LNCaP clone FGC (cell line): Measurements from ENCODE around the gene RYR3.

Experiments used
- DNase-seq: peaks from one replicate; pipeline ENCODE4 v3.0.0-alpha.2; 2011; ENCODE audit warnings: low read depth
- H3K4me3 ChIP-seq: 2 replicates; pipeline ENCODE4 v1.5.1; 2011; ENCODE audit warnings: mild to moderate bottlenecking, low read depth, low read length, control low read depth
- TF ChIP-seq, protein P1 (sequence below): IDR thresholded peaks from 2 replicates; pipeline ENCODE4 v1.5.1; 2012; ENCODE audit warnings: mild to moderate bottlenecking; ENCODE audit not compliant: control insufficient read depth, insufficient read depth; ENCODE audit errors: extremely low read depth

RYR3 gene

GRCh38 chr15:33467146-33467815 is 156.5 kb downstream of the RYR3 start:
- no peak overlapping the region for H3K4me3 ChIP-seq
- DNase-seq = no peak
- TF ChIP-seq, protein P1, sequence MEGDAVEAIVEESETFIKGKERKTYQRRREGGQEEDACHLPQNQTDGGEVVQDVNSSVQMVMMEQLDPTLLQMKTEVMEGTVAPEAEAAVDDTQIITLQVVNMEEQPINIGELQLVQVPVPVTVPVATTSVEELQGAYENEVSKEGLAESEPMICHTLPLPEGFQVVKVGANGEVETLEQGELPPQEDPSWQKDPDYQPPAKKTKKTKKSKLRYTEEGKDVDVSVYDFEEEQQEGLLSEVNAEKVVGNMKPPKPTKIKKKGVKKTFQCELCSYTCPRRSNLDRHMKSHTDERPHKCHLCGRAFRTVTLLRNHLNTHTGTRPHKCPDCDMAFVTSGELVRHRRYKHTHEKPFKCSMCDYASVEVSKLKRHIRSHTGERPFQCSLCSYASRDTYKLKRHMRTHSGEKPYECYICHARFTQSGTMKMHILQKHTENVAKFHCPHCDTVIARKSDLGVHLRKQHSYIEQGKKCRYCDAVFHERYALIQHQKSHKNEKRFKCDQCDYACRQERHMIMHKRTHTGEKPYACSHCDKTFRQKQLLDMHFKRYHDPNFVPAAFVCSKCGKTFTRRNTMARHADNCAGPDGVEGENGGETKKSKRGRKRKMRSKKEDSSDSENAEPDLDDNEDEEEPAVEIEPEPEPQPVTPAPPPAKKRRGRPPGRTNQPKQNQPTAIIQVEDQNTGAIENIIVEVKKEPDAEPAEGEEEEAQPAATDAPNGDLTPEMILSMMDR = no peak

DNA sequence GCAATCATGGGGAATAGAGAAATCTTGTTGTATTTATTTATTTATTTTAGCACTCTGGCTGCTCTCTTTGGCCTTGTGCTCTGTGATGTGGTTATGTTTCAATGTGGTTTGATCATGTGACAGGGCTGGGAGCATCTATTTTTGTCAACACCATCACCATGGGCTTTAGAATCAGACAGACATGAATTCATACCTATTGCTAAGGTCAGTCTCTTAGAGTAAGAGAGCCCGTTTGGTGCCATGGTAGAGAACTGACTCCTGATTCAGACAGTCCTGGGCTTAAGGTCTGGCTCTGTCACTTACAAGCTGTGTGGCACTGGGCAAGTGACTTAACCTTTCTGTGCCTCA is 157.0 kb downstream of the RYR3 start:
- TF ChIP-seq, protein P1 = no peak
- H3K4me3 ChIP-seq = no peak overlapping the region
- no peak for DNase-seq

GRCh38 chr15:33468740-33469139 is 158.0 kb downstream of the RYR3 start:
- TF ChIP-seq, protein P1 = no peak
- DNase-seq = no peak
- no peak overlapping the region for H3K4me3 ChIP-seq

GRCh38 chr15:33473005-33473404 is 162.2 kb downstream of the RYR3 start:
- TF ChIP-seq, protein P1 = no peak
- no peak overlapping the region for H3K4me3 ChIP-seq
- no peak for DNase-seq

DNA sequence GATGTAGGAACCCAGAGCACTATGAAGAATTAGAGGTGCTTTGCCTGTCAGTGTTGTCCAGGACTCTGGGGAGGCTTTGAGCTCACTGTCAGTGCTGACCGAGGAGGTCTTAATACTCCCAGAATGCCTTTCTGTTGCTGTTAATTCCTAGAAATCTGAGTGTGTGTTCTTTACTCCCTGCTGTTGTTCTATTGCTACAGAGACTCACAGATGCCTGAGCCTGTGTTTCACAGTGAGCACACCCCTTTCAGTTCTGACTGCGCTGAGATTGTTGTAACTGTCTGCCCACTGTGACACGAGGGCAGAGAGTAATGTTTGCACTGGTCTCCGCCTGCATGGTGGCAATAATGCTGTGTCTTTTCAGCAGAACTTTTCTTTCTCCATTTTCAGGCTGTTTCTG is 162.9 kb downstream of the RYR3 start:
- H3K4me3 ChIP-seq = no peak overlapping the region
- no peak for DNase-seq
- TF ChIP-seq, protein P1 = no peak

DNA sequence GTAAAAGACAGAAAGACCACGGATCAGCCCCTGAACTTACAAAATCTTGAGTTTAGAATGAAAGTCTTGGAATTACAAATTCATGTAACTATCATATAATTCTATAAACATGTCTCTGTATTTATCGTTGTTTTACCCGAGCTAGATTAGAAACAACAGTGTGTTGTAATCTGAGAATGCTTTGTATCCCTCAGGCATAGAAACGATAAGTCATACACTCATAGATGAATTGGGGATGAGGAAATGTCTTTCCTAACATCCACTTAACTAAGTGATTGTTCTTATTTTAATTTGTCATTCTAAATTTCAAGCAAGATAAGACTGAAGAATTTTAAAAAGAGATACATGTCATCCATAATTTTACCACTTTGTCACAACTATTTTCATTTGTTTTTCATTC is 165.3 kb downstream of the RYR3 start:
- TF ChIP-seq, protein P1 = no peak
- no peak for DNase-seq
- no peak overlapping the region for H3K4me3 ChIP-seq

GRCh38 chr15:33476908-33477307 is 166.1 kb downstream of the RYR3 start:
- TF ChIP-seq, protein P1 = no peak
- no peak overlapping the region for H3K4me3 ChIP-seq

More at GRCh38 chr15:33476908-33477307, 166.1 kb downstream of the RYR3 start:
- DNase-seq = no peak
